ENCODE data around the gene BSDC1.
"Not testable (repeated sequence)": the region's sequence is repeated elsewhere in the genome, so short reads cannot be mapped to it uniquely, and the experiment has no call there.

DNA sequence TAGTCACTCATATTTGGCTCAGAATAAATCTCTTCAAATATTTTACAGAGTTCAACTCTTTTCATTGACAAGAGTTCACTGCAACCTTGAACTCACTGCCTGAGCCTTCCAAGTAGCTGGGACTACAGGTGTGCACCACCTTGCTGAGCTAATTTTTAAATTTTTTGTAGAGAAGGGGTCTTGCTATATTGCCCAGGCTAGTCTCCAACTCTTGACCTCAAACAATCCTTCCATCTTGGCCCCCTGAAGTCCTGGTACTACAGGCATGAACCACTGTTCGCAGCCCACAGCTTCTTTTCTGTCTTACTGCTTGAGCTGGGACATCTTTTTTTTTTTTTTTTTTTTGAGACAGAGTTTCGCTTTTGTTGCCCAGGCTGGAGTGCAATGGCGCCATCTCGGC, 44.5 kb upstream of the BSDC1 start:
- TF ChIP-seq, protein P1, sequence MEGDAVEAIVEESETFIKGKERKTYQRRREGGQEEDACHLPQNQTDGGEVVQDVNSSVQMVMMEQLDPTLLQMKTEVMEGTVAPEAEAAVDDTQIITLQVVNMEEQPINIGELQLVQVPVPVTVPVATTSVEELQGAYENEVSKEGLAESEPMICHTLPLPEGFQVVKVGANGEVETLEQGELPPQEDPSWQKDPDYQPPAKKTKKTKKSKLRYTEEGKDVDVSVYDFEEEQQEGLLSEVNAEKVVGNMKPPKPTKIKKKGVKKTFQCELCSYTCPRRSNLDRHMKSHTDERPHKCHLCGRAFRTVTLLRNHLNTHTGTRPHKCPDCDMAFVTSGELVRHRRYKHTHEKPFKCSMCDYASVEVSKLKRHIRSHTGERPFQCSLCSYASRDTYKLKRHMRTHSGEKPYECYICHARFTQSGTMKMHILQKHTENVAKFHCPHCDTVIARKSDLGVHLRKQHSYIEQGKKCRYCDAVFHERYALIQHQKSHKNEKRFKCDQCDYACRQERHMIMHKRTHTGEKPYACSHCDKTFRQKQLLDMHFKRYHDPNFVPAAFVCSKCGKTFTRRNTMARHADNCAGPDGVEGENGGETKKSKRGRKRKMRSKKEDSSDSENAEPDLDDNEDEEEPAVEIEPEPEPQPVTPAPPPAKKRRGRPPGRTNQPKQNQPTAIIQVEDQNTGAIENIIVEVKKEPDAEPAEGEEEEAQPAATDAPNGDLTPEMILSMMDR (IDR thresholded peaks at IDR 0.05) = not testable (repeated sequence)
- not testable (repeated sequence) for TF ChIP-seq ATF3 (CRISPR knock-in tag; conservative IDR thresholded peaks at IDR 0.05); ARID4B (CRISPR knock-in tag; IDR thresholded peaks at IDR 0.05; ENCODE audit: borderline replicate concordance); ZNF219 (CRISPR knock-in tag; IDR thresholded peaks at IDR 0.05; ENCODE audit: borderline replicate concordance); CBFB (CRISPR knock-in tag; IDR thresholded peaks at IDR 0.05; ENCODE audit: low read depth); TP53 (CRISPR knock-in tag; IDR thresholded peaks at IDR 0.05); TEAD4 (CRISPR knock-in tag; IDR thresholded peaks at IDR 0.05); IRF2 (CRISPR knock-in tag; IDR thresholded peaks at IDR 0.05; ENCODE audit: borderline replicate concordance, low read depth); MXD4 (CRISPR knock-in tag; IDR thresholded peaks at IDR 0.05; ENCODE audit: borderline replicate concordance)
- TF ChIP-seq, protein P2, sequence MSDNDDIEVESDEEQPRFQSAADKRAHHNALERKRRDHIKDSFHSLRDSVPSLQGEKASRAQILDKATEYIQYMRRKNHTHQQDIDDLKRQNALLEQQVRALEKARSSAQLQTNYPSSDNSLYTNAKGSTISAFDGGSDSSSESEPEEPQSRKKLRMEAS (CRISPR knock-in tag; IDR thresholded peaks at IDR 0.05) = not testable (repeated sequence)
- TF ChIP-seq, protein P3, sequence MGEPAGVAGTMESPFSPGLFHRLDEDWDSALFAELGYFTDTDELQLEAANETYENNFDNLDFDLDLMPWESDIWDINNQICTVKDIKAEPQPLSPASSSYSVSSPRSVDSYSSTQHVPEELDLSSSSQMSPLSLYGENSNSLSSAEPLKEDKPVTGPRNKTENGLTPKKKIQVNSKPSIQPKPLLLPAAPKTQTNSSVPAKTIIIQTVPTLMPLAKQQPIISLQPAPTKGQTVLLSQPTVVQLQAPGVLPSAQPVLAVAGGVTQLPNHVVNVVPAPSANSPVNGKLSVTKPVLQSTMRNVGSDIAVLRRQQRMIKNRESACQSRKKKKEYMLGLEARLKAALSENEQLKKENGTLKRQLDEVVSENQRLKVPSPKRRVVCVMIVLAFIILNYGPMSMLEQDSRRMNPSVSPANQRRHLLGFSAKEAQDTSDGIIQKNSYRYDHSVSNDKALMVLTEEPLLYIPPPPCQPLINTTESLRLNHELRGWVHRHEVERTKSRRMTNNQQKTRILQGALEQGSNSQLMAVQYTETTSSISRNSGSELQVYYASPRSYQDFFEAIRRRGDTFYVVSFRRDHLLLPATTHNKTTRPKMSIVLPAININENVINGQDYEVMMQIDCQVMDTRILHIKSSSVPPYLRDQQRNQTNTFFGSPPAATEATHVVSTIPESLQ (CRISPR knock-in tag; IDR thresholded peaks at IDR 0.05) = not testable (repeated sequence)
- TF ChIP-seq, protein P4, sequence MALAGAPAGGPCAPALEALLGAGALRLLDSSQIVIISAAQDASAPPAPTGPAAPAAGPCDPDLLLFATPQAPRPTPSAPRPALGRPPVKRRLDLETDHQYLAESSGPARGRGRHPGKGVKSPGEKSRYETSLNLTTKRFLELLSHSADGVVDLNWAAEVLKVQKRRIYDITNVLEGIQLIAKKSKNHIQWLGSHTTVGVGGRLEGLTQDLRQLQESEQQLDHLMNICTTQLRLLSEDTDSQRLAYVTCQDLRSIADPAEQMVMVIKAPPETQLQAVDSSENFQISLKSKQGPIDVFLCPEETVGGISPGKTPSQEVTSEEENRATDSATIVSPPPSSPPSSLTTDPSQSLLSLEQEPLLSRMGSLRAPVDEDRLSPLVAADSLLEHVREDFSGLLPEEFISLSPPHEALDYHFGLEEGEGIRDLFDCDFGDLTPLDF (CRISPR knock-in tag; IDR thresholded peaks at IDR 0.05) = not testable (repeated sequence)
